GM21737 (cell line): Measurements from ENCODE around the gene TCP11L2.

Experiments used
- ATAC-seq: cut with Tn5 transposase; IDR thresholded peaks from one replicate; pipeline ENCODE4 v1.9.1; 2021; ENCODE audit warnings: mild to moderate bottlenecking, moderate library complexity; ENCODE audit not compliant: unreplicated experiment

TCP11L2 gene

DNA sequence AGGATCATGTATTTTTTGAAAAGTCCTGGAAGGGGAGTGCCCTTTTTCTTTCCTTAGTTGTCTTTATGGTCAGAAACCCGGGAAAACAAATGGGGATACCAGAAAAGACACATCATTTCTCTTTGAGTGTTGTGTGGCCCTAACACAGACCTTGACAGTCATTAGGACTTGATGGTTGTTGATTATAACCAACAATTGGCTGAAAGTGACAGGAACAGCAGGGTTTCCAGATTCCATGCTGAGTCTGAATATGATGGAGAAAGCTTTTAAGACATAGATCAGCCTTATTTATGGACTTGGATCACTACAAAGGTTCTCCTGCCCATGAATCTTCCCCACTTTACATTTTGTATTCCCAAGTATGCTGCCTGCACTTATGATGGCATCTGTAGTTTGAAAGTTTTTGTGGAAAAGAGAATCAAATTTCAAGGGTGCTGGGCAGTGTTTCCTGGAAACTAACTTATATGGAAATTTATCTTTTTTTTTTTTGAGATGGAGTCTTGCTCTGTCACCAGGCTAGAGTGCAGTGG, 85.4 kb downstream of the TCP11L2 start:
- no peak for ATAC-seq

DNA sequence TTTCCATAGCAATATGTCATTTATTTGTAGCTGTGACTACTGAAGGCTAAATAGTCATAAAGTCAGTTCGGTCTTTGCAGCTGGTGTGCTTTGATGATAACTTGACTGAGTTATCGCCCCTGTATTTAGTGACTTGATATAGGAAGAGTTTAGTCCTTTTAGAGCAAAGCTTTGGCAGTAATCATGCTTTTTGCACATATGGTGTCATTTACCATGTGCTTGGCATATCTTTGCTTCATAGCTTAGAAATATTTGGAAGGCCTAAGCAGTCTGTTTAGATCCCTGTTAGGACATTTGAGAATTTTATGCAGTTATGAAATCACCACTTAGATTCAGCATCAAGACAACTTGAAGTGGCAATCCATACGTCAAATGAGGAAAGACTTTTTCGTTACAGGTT, 86.6 kb downstream of the TCP11L2 start:
- no peak for ATAC-seq

DNA sequence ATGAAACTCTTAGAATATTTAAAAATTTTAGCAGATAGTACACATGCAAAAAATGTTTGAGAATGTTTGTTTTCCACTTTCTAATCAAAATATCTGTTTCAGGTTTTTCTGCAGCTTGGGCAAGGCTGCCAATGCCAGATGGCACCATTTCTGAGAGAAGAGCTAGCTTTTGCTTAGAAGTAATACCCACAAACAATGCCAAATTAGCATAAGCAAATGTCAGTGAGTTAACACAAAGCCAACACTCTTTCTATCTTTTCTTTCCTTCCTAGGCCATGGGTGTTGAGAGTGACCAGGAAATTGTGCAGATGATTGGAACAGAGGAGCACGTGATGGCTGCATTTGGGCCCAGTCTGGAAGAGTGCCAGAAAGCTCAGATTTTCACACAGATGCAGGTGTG, 90.2 kb downstream of the TCP11L2 start:
- no peak for ATAC-seq
